Skin epidermis (tissue), 12 donors: ENCODE results near the gene IMPG1.

Source experiments
- H3K27ac ChIP-seq, 21 experiments: fragments of 200-600 bp; sonication (generic) in 11 of 21; one replicate each; pipeline ENCODE4 v1.5.0; 2020; ENCODE audit warnings: mild to moderate bottlenecking in 3 of 21, inconsistent platforms in 2 of 21, moderate library complexity in 2 of 21
- H3K4me3 ChIP-seq, 7 experiments: fragments of 200-600 bp; sonication (generic) in 2 of 7; one replicate each; pipeline ENCODE4 v1.5.0; 2020; ENCODE audit warnings: inconsistent platforms in 2 of 7, mild to moderate bottlenecking in 2 of 7, moderate library complexity in 1 of 7

The IMPG1 gene

GRCh38 chr6:75968143-75968542 is 104.3 kb downstream of the IMPG1 start:
- Histone ChIP-seq H3K4me3 (no peak overlapping the region), H3K27ac (no peak overlapping the region)

- H3K4me3 ChIP-seq: no peak overlapping the region
These were observed 108.9 kb downstream of the IMPG1 start for GRCh38 chr6:75963569-75963968.

GRCh38 chr6:75952128-75952527 is 120.3 kb downstream of the IMPG1 start:
- H3K27ac ChIP-seq: no peak overlapping the region
- H3K4me3 ChIP-seq: no peak overlapping the region

More at GRCh38 chr6:75963569-75963968, 108.9 kb downstream of the IMPG1 start:
- no peak overlapping the region for H3K27ac ChIP-seq

DNA sequence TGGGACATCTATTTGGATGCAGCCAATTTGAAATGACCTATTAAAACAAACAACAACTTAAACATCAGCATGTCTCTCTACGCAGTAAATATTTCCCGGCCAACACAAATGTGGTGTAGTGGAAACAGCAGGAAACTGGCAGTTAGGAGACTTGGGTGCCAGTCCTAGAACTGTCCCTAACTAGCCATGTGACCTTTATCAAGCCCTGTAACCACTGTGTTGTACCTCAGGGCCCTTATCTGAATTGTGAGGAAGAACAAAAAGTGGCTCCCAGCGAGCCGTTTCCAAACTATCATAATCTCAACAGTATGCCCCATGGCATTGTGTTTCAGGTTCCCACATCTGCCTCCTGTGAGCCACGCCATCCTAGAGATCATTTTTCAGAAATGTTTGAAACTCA is 124.5 kb downstream of the IMPG1 start:
- no peak overlapping the region for H3K27ac ChIP-seq
- H3K4me3 ChIP-seq: no peak overlapping the region

DNA sequence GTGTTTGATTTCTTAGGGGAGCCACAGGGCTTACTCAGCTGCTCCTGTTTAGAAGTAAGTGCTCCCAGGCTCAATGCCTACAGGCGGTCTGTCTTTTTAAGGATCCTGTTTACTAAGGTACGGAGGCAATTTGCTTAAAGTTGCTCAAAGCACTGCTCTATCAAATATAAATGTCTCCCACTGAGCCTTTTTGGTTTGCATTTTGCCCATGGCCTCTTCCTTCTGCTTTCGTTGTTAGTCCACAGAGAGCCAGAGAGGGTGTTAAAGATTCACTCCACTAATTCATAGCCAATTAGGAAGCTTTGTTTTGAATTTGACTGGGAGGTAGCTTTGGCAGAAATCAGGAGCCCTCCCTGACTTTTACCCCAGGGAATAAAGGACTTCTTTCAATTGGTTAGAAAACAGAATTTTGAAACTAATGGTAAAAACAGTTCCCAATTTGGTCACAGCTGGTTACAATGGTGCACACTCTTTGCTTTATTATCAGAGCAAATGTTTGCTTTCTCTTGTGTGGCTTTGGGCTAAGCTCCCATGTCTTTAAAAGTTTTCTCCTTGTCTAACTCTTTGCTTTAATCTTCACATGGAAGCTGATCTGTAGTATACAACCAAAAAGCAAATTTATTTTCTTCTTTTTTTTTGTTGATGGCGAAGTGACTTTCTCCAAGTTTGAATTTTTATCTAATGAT is 126.2 kb downstream of the IMPG1 start:
- no peak overlapping the region for H3K27ac ChIP-seq
- no peak overlapping the region for H3K4me3 ChIP-seq

- no peak overlapping the region for H3K27ac ChIP-seq
- H3K4me3 ChIP-seq: no peak overlapping the region
These were observed 129.1 kb downstream of the IMPG1 start for GRCh38 chr6:75943381-75943780.

GRCh38 chr6:75941509-75941908 is 131.0 kb downstream of the IMPG1 start:
- no peak overlapping the region for H3K4me3 ChIP-seq
- H3K27ac ChIP-seq: no peak overlapping the region

- no peak overlapping the region for H3K27ac ChIP-seq
- no peak overlapping the region for H3K4me3 ChIP-seq
These were observed 131.9 kb downstream of the IMPG1 start for GRCh38 chr6:75940564-75940963.

DNA sequence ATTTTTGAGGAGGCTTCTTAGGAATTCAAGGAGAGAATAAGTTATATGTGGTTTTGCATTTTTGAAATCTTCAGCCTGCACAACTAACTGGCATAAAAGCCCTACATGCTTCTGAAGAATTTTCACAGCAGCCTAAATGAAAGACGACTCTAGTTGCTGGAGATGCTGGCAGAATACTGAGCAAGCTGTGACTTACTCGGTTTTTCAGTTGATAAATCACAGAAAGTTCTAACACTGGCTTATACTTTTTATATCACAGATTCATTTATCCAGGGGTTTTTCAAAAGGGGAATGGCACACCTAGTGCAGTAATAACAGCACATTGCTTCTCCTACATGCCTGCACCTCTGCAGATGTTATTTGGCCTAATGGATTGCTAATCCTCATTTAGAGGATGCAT is 134.6 kb downstream of the IMPG1 start:
- Histone ChIP-seq H3K27ac (no peak overlapping the region), H3K4me3 (no peak overlapping the region)

- Histone ChIP-seq H3K4me3 (no peak overlapping the region), H3K27ac (no peak overlapping the region)
These were observed 135.8 kb downstream of the IMPG1 start for GRCh38 chr6:75936682-75937081.

- Histone ChIP-seq H3K27ac (no peak overlapping the region), H3K4me3 (peak overlapping the region; percentile 14 to 37 (median 22))
These were observed 137.0 kb downstream of the IMPG1 start for GRCh38 chr6:75935473-75935793.

DNA sequence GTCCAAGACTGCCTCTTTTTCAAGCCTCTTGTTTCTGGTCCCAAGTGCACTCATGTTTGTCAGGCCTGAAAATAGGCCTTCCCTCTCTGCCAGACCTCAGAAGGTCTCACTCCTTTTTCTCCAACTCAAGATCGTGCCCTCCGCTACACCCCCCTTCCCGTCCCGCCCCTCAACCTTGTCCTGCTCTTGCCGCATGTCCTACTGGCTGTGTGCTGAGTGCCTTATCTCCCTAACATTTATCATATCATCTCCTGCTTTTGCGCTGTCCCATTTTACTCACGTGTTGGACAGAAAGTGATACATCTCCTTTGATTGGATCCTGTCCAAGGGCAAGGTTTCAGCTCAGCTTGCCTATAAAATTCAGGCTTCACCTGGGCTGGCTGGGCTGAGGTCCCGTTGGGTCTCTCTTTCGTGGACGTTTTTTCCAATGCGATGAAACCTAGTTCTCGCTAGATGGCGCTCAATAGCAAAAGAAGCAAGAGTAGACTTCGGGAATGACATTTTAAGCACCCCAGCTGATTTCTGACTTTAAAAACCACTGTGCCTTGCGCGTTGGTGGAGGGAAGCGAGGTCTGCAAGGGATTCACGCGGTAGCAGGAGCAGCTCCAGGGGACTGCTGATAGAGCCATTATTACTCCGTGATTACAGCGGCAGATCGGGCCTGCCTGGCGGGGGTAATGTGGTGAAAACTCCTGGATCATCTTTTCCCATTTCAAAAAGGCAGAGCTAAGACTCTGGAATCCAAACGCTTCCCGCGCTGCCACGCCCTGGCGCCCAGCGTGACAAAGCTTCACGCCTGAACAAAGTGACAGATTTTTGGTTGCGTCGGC is 137.6 kb downstream of the IMPG1 start:
- H3K4me3 ChIP-seq: peak overlapping the region; percentile 14 to 37 (median 22)

GRCh38 chr6:75933387-75933975 is 139.0 kb downstream of the IMPG1 start:
- Histone ChIP-seq H3K27ac (no peak overlapping the region), H3K4me3 (no peak overlapping the region)

More for the DNA sequence above, 137.6 kb downstream of the IMPG1 start:
- H3K27ac ChIP-seq: no peak overlapping the region

DNA sequence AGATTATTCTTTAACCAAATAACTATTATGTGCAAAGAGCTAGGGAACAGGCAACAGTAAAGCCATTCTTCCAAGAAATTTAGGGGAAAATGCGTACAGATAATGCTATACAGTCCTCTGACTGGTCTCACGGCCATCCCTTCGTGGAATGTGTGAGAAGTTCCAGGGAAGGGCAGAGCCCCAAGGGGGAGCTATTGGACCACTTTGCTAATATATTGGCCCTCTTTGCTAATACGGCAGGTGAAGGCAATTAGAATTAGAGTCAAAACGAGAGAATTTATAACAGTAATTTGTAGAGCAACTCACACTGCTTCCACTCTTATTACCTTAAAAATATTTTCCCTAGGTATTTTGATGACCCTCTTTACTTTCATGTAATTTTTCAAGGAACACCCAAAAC is 140.4 kb downstream of the IMPG1 start:
- Histone ChIP-seq H3K27ac (peak overlapping the region in 2 of 21 experiments; percentile 21 to 44), H3K4me3 (no peak overlapping the region)

DNA sequence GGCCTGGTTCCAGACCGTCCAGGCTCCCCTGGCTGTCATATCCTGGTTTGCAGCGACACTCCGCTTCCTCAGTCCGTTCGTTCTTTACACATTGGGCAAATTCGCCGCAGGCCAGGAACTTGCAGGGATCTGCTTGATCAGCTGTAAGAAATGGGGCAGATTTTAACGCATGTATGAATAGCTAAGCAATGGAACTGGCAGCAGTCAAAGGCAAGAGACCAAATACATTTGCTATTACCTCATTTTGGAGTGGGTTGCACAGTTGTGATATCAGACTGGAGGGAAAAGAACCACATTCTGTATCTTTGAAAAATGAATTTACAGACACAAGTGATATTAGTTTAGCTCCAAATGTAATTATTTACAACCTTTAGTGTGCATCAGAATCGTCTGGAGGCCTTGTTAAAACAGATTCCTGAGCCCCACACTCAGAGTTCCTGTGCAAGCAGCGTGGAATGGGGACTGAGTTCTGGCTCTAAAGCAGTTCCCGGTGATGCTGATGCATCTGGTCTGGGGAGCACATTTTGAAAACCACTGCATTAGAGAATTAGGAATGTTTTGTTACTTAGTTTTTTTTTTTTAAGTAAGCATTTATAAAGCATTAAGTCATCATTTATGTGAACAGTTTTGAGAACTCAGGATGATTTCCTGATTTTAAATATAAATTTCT is 141.3 kb downstream of the IMPG1 start:
- Histone ChIP-seq H3K4me3 (no peak overlapping the region), H3K27ac (peak overlapping the region in 3 of 21 experiments; percentile 19 to 22 (median 21))

DNA sequence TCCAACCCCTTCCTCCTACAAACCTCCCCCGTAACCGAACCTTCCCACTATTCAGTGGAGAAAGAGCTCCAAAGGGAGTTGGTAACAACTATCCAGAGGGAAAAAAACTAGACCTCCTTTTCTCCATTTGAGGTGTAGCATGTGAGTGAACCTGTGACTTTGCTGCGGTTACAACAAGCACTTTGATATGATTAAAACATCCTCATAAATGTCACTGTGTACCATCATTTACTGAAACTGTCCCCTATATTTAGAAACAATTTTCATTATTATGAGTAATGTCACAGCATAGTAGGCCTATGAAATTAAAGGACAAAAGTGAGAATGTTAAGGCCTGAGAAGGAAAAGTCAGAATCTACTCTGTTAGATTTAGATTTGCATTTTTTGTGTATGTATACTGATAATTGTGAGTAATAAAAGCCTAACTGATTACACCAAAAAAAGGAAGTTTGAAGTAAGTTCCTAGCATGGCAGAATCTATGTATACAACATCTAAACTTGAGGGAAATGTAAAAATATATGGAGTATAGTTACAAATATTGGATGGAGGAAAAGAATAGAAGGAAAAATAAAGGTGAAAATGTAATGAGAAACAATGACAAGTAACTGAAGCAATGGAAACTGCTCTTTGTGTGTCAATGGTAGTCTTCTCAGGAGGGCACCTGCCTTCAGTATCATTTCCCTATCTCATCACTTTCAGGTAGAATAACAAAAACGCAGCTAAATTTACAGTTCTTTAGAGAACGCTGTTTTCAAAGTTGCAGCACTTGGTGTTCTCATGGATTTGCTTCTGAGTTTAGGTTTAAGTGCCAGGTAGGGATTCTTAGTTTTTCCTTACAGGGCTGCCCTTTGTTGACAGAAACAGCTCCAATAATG is 145.9 kb downstream of the IMPG1 start:
- H3K27ac ChIP-seq: no peak overlapping the region

GRCh38 chr6:75922226-75922625 is 150.2 kb downstream of the IMPG1 start:
- Histone ChIP-seq H3K4me3 (no peak overlapping the region), H3K27ac (no peak overlapping the region)

More for the DNA sequence above, 145.9 kb downstream of the IMPG1 start:
- H3K4me3 ChIP-seq: no peak overlapping the region

- Histone ChIP-seq H3K27ac (no peak overlapping the region), H3K4me3 (no peak overlapping the region)
These were observed 159.4 kb downstream of the IMPG1 start for GRCh38 chr6:75913040-75913439.

DNA sequence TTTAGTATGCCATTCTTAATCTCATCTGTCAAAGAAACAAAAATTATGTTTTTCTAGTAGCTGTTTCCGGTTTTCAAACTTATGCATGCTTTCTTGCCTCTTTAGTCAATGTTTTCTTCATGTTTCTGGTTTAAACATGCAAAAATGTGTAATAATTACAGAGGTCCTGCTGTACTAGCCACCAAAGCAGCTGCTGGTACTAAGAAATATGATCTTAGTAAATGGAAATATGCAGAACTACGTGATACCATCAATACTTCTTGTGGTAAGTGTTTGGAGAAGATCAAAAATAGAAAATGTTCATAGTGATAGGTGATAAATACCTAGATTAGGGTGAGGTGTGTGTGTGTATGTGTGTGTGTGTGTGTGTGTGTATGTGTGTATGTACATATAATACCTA is 165.0 kb downstream of the IMPG1 start:
- no peak overlapping the region for H3K27ac ChIP-seq
- H3K4me3 ChIP-seq: no peak overlapping the region
